HG03196 (cell line): ENCODE results near the gene GPR17.

Experiments
- ATAC-seq: cut with Tn5 transposase; IDR thresholded peaks from one replicate; pipeline ENCODE4 v1.9.1; 2021; ENCODE audit not compliant: unreplicated experiment

Gene GPR17

GRCh38 chr2:127628767-127629614 is 17.0 kb upstream of the GPR17 start:
- ATAC-seq: no peak

- no peak for ATAC-seq
Measured at GRCh38 chr2:127629637-127630036, 16.3 kb upstream of the GPR17 start.

GRCh38 chr2:127630096-127630863 is 15.7 kb upstream of the GPR17 start:
- no peak for ATAC-seq

GRCh38 chr2:127630864-127631540 is 15.0 kb upstream of the GPR17 start:
- ATAC-seq: no peak

GRCh38 chr2:127631541-127631996 is 14.4 kb upstream of the GPR17 start:
- no peak for ATAC-seq

- no peak for ATAC-seq
Measured at GRCh38 chr2:127631997-127632581, 13.9 kb upstream of the GPR17 start.

- no peak for ATAC-seq
Measured at GRCh38 chr2:127632592-127633489, 13.1 kb upstream of the GPR17 start.

GRCh38 chr2:127633556-127634065 is 12.3 kb upstream of the GPR17 start:
- no peak for ATAC-seq

- no peak for ATAC-seq
Measured at GRCh38 chr2:127634066-127634617, 11.8 kb upstream of the GPR17 start.

GRCh38 chr2:127634626-127635379 is 11.2 kb upstream of the GPR17 start:
- ATAC-seq: no peak

- no peak for ATAC-seq
Measured at GRCh38 chr2:127635380-127636237, 10.3 kb upstream of the GPR17 start.

GRCh38 chr2:127636248-127637235 is 9.4 kb upstream of the GPR17 start:
- no peak for ATAC-seq

- no peak for ATAC-seq
Measured at GRCh38 chr2:127637236-127637630, 8.7 kb upstream of the GPR17 start.

GRCh38 chr2:127637725-127638252 is 8.2 kb upstream of the GPR17 start:
- no peak for ATAC-seq

GRCh38 chr2:127638361-127639110 is 7.4 kb upstream of the GPR17 start:
- no peak for ATAC-seq

- ATAC-seq: no peak
Measured at GRCh38 chr2:127639111-127639474, 6.9 kb upstream of the GPR17 start.
